Smooth muscle cell of the pulmonary artery (primary cell): ENCODE results near the gene CD2. TPM values are rescaled to one million over a fixed set of nuclear protein-coding genes. Genes with fewer than 3 reads are reported as not detected.

ENCODE experiments used
- total RNA-seq: library from RNA; depleted of rRNA; stranded (reverse); fragments of >200 nt; gene quantifications from 2 replicates; pipeline ENCODE4 v1.2.3, GENCODE V29; 2014

The CD2 gene
- not detected in 2 replicates for total RNA-seq

DNA sequence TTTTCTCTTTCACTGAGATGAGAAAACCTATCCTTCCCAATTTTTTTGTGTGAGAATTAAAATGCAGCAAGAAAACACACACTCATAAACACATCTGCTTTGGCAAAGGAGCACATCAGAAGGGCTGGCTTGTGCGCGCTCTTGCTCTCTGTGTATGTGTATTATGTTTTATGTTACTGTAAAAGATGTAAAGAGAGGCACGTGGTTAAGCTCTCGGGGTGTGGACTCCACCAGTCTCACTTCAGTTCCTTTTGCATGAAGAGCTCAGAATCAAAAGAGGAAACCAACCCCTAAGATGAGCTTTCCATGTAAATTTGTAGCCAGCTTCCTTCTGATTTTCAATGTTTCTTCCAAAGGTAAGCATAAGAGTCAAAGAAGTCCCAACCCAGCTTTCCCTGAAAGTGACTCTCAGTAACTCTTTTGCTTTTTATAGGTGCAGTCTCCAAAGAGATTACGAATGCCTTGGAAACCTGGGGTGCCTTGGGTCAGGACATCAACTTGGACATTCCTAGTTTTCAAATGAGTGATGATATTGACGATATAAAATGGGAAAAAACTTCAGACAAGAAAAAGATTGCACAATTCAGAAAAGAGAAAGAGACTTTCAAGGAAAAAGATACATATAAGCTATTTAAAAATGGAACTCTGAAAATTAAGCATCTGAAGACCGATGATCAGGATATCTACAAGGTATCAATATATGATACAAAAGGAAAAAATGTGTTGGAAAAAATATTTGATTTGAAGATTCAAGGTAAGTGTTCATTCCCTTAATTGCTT lies at the start of gene CD2:
CD2 (plus strand) TSS at position 233 of the 780 bp plus-strand sequence; CDS start at position 296, 63 bp downstream.

Other genes starting within 250 kb of the CD2 start
- 14.1 and 16.7 TPM in 2 replicates for gene CD58, start 183.4 kb upstream of the CD2 start, total RNA-seq
- gene IGSF3, start 86.7 kb upstream of the CD2 start, total RNA-seq = 0.26 and 1.6 TPM in 2 replicates
- 66.7 and 108 TPM in 2 replicates for gene PTGFRN, start 155.5 kb downstream of the CD2 start, total RNA-seq
- 0.36 and 0.59 TPM in 2 replicates for gene CD101, start 247.3 kb downstream of the CD2 start, total RNA-seq